Daoy (cell line): ENCODE results near the gene PLVAP. TPM values are rescaled to one million over a fixed set of nuclear protein-coding genes. Genes with fewer than 3 reads are reported as not detected.
"Not testable (repeated sequence)": the region's sequence is repeated elsewhere in the genome, so short reads cannot be mapped to it uniquely, and the experiment has no call there.

ENCODE experiments used
- DNase-seq: peaks from one replicate; pipeline ENCODE4 v3.0.0-alpha.2; 2015; ENCODE audit warnings: low read depth
- total RNA-seq: library from RNA; depleted of rRNA; stranded (reverse); fragments of >200 nt; shearing (Covaris generic); gene quantifications from 2 replicates; pipeline ENCODE4 v1.2.3, GENCODE V29; 2014

Gene PLVAP
- total RNA-seq, 1 experiment from 2014 or later, result not detected

DNA sequence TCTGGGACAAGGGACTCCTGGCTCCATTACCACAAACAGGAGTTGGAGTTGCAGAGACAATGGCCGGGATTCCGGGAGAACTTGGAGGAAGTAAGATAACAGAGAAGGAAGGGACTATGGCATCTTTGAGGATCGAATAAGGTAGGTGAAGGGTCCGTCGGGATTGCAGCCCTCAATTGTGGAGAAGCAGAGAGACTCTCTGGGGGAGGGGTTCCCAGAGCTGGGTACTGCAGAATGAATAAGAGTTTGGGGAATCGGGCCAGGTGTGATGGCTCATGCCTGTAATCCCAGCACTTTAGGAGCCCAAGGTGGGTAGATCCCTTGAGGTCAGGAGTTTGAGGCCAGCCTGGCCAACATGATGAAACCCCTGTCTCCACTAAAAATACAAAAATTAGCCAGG lies 24.5 kb upstream of the PLVAP start:
- no peak for DNase-seq

DNA sequence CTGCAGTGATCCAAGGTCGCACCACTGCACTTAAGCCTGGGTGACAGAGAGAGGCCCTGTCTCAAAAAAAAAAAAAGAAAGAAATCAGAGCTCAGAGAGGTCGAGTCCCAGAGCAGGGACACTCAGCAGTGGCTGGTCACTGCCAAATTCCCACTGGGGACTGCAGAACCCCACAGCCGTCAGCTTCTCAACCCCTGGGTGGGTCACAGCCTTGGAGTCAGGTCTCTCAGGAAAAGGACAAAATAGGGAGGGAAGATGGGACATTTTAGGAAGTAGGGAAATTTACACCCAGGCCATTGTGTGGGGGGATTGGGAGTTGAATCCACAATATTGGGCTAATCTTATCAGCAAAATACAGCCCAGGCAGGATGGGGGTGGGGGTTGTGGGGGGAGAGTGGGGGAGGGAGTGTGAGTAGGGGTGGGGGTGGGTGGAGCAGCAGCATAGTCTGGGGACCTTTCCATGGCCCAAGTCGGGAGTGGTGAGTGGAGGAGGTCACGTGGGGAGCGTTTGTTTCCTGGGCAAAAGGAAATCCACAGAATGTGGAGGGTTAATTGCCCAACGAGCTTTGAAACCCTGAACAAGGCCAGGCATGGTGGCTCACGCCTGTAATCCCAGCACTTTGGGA lies 21.9 kb upstream of the PLVAP start:
- DNase-seq, result no peak

DNA sequence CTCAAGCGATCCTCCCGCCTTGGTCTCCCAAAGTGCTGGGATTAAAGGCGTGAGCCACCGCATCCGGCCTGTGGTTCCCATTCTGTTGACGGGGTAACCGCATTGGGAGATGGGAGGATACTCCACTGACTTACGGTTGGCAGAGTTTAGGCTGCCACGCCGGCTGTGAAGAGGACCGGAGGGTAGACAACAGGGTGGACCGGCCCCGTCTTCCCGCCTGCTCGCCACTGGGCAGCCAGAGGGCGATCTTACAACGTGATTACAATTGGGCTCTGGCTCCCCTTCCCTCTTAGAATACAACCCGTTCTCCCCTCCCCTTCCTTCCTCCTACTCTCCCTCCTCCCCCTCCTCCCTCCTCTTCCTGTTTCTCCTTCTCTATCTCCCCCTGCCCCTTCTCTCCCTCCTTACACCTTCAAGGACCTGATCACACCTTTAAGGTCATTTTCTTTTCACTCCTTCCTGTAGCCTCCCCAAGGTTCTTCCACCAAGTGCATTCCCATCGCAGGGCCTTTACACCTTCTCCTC lies 17.8 kb upstream of the PLVAP start:
- DNase-seq, result peak; percentile 86

DNA sequence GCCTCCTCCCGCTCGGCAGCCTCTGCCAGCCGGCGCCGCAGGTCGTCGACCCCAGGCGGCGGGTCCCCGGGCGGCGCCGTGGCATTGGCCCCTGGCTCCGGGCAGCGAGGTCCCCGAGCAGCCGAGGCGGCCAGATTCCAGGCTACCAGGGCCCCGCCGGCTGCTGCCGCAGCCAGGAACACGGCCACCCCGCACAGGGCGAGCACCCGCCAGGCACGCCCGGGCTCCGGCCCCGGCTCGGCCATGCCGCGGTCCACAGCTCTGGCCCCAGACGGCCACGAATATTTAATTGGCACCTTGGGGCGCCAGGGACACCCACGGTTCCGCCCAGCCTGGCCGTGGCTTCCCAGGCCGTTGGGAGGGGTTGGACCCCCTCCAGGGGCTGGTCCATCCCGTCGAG lies 16.8 kb upstream of the PLVAP start, which contains the start of gene CCDC194:
TSS of gene CCDC194 (minus strand) at position 283 of the 400 bp plus-strand sequence. CDS start at position 245, 38 bp downstream.
- no peak for DNase-seq

DNA sequence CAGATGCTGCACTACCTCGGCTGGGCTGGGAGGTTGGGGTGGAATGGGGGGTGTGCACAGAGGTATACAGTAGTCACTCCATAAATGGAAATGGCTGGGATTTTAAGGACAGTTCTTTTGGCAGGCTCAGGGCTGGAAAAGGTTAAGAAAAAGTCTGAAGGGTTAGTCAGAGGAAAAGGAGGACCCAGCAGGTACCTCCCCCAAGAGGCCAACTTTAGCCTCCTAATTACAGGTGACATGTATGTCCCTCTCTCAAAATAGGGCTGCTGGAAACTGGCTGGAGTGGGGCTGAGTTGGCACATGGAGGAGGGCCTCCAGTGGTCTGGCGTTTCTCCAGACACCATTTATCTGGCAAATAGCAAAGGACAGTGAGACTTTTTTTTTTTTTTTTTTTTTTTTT lies 15.9 kb upstream of the PLVAP start:
- peak; percentile 67 for DNase-seq

DNA sequence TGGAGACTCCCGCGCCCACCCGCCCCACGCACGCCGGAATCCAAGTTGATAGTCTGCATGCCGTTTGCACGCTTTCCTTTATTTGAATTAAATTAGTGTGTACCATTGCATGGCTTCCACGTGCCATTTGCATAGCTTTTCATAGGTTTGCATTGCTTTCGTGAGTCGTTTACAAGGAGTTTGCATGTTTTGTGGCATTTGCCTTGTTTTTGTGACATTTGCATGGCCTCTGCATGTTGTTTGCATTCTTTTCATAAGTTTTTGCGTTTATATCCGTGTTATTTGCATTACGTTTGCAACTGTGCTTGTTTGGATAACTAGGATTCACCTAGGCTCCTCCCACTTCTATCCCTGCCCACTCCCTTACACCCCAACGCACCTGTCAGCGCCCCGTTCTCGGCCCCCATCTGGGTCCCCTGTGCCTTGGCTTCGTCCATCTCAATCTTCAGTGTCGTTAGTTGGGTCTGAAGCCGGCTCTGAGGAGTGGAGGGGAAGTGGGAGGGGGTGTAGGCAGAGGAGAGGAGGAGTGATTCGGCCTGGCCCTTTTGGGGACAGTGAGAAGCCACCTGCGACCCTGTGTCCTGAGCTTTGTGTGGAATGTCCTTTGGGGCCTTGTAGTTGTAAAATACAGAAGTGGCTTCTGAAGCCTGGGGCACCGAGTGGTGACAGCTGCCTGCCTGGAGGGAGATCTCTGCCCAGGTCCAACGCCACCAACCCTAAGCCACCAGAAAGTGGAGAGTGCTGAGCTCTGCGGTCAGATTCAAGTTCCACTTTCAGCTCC lies 14.4 kb upstream of the PLVAP start:
- no peak for DNase-seq

DNA sequence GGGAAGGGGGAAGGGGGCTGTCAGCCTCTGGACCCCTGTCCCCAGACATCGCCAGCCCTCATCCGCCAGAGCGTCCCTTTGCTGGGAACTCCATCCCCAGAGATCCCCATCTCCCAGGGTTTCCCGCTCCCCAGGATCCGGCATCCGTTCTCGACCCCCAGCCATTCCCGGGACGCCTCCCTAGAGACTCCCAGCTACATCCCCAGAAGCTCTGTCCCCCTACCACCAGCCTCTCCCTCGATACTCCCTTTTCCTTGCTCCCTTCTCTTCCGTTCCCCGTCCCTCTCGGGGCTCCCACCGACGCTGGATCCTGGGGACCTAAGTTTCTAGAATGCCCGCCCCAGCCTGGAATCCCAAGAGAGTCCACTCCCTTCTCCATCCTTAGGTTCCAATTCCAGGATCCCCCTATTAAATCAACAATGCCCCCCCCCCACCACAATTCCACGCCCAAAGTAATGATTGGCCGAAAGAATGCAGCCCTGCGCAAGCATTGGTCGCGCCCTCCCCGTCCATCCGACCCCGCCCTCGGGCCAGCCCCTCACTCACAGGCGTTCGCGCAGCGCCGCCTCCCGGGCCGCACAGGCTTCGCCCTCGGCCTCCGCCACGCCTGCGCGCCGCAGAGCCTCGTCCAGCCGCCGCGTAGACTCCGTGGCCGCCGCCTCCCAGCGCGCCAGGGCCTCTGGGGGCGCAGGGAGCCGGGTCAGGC lies 13.7 kb upstream of the PLVAP start:
- DNase-seq, result peak; percentile 96

DNA sequence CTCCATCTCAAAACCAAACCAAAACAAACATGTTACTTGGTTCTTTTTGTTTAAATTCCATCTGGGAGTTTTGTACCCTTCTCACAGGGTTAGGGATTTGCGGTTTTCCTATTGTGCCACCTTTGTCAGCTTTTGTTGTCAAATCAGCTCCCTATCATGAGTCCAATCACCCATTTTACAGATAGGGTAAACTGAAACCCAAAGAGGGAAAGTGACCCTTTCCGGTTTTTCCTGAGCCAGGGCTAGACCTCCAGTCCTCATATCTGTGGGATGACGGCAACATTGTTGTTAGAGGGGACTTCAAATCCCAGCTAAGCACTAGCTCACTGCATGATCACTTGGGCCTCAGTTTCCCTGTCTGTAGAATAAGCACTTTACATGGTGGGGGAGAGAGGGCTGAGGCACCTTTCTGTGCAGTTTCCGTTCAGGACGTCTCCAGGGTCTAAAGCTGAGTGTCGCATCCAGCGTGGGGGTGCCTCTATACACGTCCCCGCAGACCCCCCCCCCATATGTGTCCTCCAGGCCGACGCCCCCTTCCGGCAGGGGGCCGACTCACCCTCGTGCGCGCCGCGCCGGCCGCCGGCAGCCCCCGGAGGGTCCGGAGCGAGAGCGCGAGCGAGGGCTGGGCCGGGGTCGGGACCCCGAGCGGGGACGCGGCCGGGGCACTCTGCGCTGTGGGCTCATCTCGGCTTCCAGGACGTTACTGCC lies 13.0 kb upstream of the PLVAP start:
- DNase-seq, result no peak

DNA sequence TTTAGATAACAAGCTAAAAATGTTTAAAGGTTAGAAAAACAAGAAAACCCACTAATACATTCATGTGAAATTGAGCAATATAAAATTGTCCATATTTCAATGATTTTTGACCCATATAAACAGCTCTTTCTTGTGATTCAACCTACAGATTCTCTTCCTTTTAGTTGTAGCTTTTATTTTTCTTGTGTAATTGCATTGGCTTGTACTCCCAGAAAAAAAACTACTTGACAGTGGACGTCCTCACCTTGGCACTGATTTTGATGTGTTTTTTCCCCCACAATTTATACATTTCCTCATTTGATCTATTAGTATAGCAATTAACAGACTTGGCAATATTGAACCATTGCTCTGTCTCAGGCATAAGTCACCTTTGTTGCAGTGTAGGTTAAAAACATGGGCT lies 12.1 kb upstream of the PLVAP start:
- no peak for DNase-seq

DNA sequence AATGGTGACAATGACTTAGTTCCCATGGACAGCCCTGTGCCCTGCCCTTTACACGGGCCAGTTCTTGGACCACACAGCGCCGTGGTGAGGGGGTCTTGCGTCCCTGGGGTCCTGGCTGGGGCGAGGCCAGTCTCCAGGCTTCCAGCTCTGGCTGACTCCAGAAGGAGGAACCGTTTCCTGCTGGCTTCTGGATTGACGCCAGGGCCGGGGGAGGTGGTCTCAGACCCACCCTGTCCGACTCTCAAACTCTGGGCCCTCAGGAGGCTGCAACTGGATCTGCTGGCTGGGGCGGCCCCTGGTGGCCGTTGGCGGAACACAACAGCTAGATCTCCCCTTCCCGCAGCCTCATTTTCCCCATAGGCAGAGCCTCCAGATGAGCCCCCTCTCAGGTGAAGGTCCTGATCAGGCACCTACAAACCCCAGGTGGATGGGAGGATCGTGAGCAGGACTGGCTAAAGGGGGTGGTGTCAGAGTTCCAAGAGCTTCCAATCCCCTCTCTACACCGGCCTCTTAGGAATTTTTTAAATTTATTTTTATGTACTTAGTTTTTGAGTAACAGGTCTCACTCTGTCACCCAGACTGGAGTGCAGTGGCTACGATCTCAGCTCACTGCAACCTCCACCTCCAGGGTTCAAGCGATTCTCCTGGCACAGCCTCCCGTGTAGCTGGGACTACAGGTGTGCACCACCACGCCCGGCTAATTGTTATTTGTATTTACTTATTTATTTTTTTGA lies 8.9 kb upstream of the PLVAP start:
- DNase-seq, result peak; percentile 69

DNA sequence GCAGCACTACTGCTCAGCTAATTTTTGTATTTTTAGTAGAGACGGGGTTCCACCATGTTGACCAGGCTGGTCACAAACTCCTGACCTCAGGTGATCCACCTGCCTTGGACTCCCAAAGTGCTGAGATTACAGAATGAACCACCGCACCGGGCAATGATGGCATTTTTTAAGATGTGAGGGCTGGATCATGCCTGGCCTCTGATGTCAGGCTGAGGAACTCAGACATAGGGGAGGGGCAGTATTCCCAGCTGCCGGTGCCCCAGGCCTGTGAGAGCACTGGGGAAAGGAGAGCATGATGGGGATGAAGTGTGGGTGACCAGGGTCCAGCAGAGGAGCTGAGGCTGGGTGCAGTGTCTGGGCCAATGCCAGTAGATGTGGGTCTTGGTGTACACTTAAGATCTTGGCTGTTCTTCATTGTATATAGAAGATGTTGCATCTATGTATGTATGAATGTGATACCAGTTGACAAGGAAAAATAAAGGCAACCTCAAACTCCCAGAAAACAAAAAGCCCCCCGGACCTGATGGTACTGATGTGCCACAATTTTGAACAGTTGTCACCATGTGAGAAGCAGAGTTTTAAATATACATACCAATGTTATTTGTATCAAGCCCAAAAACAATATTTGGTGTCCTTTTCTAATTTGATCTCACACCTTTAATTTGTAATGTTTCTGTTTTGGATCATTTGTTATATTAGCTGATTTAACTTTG lies 3.4 kb upstream of the PLVAP start:
- DNase-seq, result no peak

DNA sequence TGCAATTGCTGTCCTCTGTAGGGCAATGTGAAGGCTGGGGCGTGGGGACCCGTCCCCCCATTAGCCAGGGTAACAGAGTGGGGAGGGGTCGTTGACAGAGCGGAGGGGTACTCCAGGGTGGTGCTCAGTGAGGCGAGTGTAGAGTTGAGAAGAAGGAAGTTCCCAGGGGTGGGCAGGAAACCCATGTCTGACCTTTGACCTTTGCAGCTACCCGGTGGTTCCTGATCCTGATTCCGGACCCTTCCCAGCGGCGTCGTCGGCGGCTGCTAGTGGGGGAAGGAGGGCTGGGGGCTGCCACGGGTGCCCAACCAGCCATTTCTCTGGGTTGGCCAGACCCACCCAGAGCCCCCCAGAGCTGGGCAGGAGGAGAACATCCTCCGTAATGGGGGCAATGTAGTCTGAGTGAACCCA lies 2.1 kb upstream of the PLVAP start:
- DNase-seq, result no peak

DNA sequence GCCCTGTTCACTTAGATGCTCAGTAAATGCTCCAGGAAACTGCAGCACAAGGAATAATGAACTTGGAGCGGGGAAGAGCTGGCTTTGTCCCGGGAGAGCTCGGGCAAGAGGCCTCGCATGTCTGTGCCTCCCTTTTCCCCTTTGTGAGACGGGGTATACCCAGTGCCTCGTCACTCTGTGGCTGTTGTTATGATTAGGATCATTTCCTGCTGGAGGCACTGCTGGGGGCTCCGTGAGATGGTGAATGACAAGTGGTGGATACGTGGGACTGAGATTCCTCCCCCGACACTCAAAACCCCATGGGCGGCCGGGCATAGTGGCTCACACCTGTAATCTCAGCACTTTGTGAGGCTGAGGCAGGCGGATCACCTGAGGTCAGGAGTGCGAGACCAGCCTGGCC lies 1.1 kb upstream of the PLVAP start:
- DNase-seq, result no peak

DNA sequence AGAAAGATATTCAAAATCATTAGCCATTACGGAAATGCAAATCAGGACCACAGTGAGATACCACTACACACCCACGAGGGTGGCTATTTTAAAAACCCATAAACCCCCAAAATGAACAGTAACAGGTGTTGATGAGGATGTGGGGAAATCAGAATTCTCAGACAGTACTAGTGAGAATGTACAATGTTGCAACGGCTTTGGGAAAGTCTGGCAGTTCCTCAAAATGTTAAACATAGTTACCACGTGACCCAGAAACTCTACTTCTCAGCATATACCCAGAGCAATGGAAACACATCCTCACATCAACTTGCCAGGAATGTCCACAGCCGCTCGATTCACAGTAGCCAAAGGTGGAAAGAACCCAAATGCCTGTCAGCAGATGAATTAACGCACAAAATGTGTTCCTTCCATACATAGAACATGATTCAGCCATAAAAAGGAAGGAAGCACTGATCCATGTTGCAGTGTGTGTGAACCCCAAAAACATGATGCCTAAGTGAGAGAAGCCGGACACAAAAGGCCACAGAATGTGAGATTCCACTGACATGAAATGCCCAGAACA lies 7.0 kb downstream of the PLVAP start:
- no peak for DNase-seq

DNA sequence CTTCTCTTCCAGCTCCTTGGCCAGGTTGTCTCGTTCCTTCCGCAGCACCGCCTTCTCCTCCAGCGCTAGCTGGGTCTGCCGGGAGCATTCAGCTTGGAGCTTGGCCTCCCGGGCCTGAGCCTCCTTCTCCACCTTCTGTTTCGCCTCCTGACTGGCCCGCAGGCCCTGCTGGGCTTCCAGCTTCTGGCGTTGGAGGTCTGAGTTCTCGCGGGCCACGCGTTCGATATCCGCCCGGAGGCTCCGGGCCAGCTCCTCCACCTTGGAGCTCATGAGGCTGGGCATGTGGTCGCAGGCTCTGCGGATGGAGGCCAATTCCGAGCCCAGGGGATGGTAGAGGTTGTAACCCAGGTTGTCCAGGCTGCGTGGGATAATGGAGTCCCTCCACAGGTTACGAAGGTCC lies 11.8 kb downstream of the PLVAP start:
- no peak for DNase-seq

DNA sequence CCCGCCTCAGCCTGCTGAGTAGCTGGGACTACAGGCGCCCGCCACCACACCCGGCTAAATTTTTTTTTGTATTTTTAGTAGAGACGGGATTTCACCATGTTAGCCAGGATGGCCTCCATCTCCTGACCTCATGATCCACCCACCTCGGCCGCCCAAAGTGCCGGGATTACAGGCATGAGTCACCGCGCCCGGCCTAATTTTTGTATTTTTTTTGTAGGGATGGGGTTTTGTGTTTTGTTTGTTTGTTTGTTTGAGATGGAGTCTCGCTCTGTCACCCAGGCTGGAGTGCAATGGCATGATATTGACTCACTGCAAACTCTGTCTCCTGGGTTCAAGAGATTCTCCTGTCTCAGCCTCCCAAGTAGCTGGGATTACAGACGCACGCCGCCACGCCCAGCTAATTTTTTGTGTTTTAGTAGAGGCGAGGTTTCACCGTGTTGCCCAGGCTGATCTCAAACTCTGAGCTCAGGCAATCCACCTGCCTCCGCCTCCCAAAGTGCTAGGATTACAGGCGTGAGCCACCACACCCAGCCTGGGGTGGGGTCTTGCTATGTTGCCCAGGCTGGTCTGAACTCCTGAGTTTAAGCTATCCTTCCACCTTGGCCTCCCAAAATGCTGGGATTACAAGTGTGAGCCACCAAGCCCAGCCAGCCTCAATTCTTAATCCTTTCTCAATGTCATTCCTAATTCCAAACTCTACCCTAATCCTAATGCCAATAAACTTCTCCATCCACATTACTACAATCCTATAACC lies 13.1 kb downstream of the PLVAP start:
- not testable (repeated sequence) for DNase-seq

DNA sequence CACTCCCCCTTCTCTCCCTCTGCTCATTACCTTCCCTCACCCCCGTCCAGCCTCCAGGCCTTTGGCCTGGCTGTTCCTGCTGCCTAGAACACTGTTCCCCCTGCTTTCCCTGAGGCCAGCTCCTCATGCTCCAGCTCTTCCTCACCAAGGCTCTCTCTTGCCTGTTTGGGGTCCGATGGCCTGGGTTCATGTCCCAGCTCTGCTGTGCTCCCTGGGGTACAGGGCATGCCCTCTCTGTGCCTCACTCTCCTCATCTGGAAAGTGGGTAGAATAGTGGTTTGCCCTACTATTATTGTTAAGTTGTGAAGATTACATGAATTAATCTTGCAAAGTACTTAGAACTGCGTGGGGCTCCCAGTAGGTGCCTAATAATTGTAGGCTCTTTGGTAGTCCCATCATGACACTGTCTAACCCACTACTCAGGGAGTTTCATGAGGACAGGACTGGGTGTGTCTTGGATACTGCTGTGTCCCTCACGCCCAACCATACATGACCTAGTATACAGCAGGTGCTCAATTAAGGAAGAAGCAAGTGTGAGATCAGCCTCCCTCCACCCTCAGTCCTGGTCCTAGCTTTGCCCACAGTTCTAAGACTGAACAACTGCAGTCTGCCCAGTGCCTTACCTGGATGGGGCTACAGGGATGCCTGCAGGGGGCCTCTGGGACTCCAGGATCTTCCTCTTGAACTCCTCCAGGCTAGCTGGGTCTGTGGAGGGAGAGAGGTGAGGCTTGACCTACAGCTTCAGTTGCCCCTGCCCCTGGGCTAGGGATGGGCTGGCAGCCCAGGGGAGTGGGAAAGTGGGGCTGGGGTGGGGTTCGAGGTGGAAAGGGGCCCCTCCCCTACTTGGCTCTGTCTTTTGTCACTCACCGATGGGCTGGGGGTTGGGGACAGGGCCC lies 17.0 kb downstream of the PLVAP start:
- DNase-seq, result no peak

DNA sequence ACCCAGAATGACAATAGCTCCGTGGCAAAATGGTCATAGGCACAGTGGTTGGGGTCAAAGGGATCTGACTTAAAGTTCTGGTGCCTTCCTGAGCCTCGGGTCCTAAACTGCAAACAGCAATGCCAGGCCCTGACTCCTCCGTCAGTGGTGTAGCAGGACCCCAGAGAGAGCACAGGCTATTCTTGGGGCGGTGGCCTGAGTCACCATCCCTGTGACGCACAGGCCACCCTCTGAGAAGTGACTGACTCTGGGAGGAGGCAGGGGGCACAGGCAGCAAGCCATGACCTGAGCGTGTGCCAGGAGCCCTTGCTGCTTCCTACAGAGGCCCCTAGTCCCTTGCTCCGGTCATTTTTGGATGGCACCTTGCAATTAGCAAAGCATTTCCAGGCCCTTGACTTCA lies 18.7 kb downstream of the PLVAP start:
- DNase-seq, result peak; percentile 85
